Cardiac muscle cell (in vitro differentiated cells and primary cell): ENCODE data around the gene PADI2. TPM values are rescaled to one million over a fixed set of nuclear protein-coding genes. Genes with fewer than 3 reads are reported as not detected.

ENCODE experiments used
- DNase-seq, 2 donors: peaks; one replicate each; pipeline versions ENCODE4 v3.0.0 to v3.0.0-alpha.2; 2010 to 2017; ENCODE audit warnings: low read depth in 1 of 2, low spot score in 1 of 2
- H3K27ac ChIP-seq: fragments of 200-600 bp; sonication (generic); 2 replicates; pipeline ENCODE4 v1.5.1; 2016
- H3K27me3 ChIP-seq: fragments of 200-600 bp; sonication (generic); 2 replicates; pipeline ENCODE4 v1.6.0; 2016; ENCODE audit warnings: control low read depth
- H3K36me3 ChIP-seq: fragments of 200-600 bp; sonication (generic); 2 replicates; pipeline ENCODE4 v1.5.1; 2016; ENCODE audit warnings: control low read depth
- H3K4me1 ChIP-seq: fragments of 200-600 bp; sonication (generic); 2 replicates; pipeline ENCODE4 v1.8.1; 2017; ENCODE audit warnings: low read depth, mild to moderate bottlenecking, mixed run types
- H3K4me3 ChIP-seq: fragments of 200-600 bp; sonication (generic); 2 replicates; pipeline ENCODE4 v1.5.1; 2016; ENCODE audit warnings: mild to moderate bottlenecking
- H3K9me3 ChIP-seq: fragments of 200-600 bp; sonication (generic); 2 replicates; pipeline ENCODE4 v1.5.1; 2017; ENCODE audit warnings: low read depth, mild to moderate bottlenecking, control low read depth
- polyA plus RNA-seq: library from polyadenylated mRNA; unstranded; fragments of >200 nt; fragmentation: Nextera tagmentation; extraction: Ambion mirVana; gene quantifications from 2 replicates; pipeline ENCODE4 v1.2.1, GENCODE V29; 2016
- total RNA-seq: library from RNA; depleted of rRNA; stranded (reverse); fragments of >200 nt; gene quantifications from 2 replicates; pipeline ENCODE4 v1.2.3, GENCODE V29; 2016
- TF ChIP-seq, protein P1 (sequence below): IDR thresholded peaks from 2 replicates; pipeline ENCODE4 v1.5.1; 2012; ENCODE audit warnings: low read depth, mild to moderate bottlenecking, low read length

Gene PADI2
- total and polyA plus RNA-seq, 2 experiments from 2014 or later: 0.11 to 0.54 TPM

DNA sequence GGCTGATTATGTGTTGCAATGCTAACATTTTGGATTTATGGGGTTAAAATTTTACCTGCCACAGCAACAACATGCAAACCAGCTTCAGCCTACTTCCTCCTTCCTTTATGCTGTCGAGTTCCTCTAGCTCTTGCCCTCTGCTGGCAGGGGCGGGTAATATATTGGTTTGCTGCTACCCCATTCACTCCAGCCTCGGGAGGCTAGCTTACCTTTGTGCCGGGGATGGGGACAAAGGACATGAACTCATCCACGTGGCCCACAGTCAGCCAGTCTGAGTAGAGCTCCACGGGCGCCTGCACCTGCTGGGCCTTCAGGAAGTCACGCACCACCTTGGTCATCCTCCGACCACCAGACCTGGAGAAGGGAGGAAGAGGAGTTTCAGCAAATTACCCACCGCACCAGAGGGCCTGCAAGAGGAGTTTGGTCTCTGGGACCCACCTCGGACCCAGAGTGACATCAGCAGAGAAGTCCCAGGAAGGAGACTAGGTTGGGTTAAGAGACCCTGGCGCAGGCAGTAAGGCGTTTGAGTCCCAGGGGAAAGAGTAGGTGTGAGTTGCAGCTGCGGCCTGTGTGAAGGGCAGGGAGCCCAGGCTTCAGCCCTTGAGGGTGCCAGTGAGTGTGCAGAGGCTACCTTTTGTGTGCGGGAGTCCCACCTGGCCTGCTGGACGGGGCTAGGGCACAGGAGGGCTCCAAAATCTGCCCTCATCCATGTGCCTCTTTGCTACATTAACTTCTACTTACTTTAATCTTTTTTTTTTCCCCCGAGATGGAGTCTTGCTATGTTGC lies 43.6 kb downstream of the PADI2 start:
- Histone ChIP-seq H3K36me3 (no peaks in the 10 kb centered on the region), H3K27ac (no peak overlapping the region), H3K9me3 (no peaks in the 10 kb centered on the region), H3K4me1 (no peaks in the 10 kb centered on the region), H3K4me3 (no peak overlapping the region), H3K27me3 (no peaks in the 10 kb centered on the region)
- DNase-seq: peak; percentile 11 to 17
- TF ChIP-seq, protein P1, sequence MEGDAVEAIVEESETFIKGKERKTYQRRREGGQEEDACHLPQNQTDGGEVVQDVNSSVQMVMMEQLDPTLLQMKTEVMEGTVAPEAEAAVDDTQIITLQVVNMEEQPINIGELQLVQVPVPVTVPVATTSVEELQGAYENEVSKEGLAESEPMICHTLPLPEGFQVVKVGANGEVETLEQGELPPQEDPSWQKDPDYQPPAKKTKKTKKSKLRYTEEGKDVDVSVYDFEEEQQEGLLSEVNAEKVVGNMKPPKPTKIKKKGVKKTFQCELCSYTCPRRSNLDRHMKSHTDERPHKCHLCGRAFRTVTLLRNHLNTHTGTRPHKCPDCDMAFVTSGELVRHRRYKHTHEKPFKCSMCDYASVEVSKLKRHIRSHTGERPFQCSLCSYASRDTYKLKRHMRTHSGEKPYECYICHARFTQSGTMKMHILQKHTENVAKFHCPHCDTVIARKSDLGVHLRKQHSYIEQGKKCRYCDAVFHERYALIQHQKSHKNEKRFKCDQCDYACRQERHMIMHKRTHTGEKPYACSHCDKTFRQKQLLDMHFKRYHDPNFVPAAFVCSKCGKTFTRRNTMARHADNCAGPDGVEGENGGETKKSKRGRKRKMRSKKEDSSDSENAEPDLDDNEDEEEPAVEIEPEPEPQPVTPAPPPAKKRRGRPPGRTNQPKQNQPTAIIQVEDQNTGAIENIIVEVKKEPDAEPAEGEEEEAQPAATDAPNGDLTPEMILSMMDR: peak; percentile 38

GRCh38 chr1:17071794-17072193 lies 47.5 kb downstream of the PADI2 start:
- H3K36me3 ChIP-seq: no peaks in the 10 kb centered on the region
- H3K9me3 ChIP-seq: no peaks in the 10 kb centered on the region
- no peak overlapping the region for H3K4me3 ChIP-seq
- H3K27me3 ChIP-seq: no peaks in the 10 kb centered on the region
- DNase-seq: no peak
- TF ChIP-seq, protein P1: no peak
- H3K27ac ChIP-seq: no peak overlapping the region
- no peaks in the 10 kb centered on the region for H3K4me1 ChIP-seq

DNA sequence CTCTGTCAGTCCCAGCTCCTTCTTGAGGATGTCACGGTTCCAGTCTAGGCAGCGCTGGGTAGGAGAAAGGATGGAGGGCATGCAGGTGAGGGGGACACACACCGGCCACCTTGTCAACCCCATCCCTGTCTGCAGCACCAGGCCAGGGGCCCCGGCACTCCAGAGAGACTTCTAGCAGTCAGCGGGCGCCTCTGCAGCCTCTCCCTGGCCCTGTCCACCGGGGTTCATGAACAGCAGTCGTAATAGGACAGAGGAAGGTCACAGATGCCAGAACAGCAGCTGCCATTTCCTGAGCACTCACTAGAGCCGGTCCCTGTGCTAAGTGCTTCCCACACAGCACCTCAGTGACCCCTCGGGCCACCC lies 49.1 kb downstream of the PADI2 start:
- no peaks in the 10 kb centered on the region for H3K9me3 ChIP-seq
- no peaks in the 10 kb centered on the region for H3K36me3 ChIP-seq
- no peak overlapping the region for H3K4me3 ChIP-seq
- H3K27ac ChIP-seq: no peak overlapping the region
- peak in 1 of 2 donors; percentile 36 for DNase-seq
- TF ChIP-seq, protein P1: no peak
- no peaks in the 10 kb centered on the region for H3K27me3 ChIP-seq
- H3K4me1 ChIP-seq: no peaks in the 10 kb centered on the region

- DNase-seq: no peak
- H3K4me3 ChIP-seq: no peak overlapping the region
- no peaks in the 10 kb centered on the region for H3K27me3 ChIP-seq
- H3K27ac ChIP-seq: no peak overlapping the region
- TF ChIP-seq, protein P1: no peak
- no peaks in the 10 kb centered on the region for H3K4me1 ChIP-seq
- H3K9me3 ChIP-seq: no peaks in the 10 kb centered on the region
- no peaks in the 10 kb centered on the region for H3K36me3 ChIP-seq
Observed at GRCh38 chr1:17069452-17070162, 49.6 kb downstream of the PADI2 start.

- H3K27ac ChIP-seq: no peak overlapping the region
- no peaks in the 10 kb centered on the region for H3K27me3 ChIP-seq
- H3K36me3 ChIP-seq: no peaks in the 10 kb centered on the region
- no peak overlapping the region for H3K4me3 ChIP-seq
- TF ChIP-seq, protein P1: no peak
- no peaks in the 10 kb centered on the region for H3K9me3 ChIP-seq
- H3K4me1 ChIP-seq: no peaks in the 10 kb centered on the region
- no peak for DNase-seq
Observed at GRCh38 chr1:17068789-17069188, 50.5 kb downstream of the PADI2 start.
